Erythroblast (primary cell): ENCODE measurements around the gene PRICKLE2.

Source experiments
- DNase-seq, 2 experiments: peaks; one replicate each; lab custom pipeline; 2025; lab: John Stamatoyannopoulos, UW
- GATA1 ChIP-seq: IDR thresholded peaks from 2 replicates; pipeline ENCODE4 v1.6.1; 2011; ENCODE audit warnings: low read depth, mild to moderate bottlenecking, control low read depth, low read length, moderate library complexity
- POLR2A ChIP-seq: IDR thresholded peaks from 2 replicates; pipeline ENCODE4 v1.6.1; 2011; ENCODE audit warnings: mild to moderate bottlenecking, low read length

The PRICKLE2 gene

DNA sequence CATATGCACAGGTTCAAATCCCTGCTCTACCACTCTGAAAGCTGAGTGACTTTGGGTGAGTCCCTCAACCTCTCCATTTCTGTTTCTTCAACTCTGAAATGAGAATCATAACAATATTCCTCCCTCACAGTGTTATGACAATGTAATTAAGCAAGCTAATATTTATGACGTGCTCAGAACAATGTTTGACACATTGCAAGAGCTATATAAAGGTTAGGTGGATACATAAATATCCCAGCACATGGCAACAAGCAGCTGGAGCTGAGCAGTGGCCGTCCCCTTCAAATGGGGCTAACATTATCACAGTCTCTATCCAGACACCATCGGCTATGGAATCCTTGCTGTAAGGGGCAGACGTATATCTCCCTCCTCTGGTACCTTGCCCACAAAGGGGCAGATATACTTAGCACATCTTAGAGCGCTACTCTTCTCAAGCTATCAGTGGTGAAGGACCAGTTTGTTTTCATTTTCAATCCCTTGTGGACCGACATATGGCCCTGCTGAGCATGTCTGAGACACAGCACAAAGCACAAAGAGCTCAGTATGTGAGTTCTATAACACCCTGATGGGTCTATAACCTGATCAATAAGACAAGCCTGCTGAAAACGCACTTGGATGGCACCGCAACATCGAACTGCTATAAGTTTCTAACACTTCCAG lies 80.9 kb downstream of the PRICKLE2 start:
- DNase-seq, result no peak
- no peak for TF ChIP-seq POLR2A
- no peak for TF ChIP-seq GATA1

DNA sequence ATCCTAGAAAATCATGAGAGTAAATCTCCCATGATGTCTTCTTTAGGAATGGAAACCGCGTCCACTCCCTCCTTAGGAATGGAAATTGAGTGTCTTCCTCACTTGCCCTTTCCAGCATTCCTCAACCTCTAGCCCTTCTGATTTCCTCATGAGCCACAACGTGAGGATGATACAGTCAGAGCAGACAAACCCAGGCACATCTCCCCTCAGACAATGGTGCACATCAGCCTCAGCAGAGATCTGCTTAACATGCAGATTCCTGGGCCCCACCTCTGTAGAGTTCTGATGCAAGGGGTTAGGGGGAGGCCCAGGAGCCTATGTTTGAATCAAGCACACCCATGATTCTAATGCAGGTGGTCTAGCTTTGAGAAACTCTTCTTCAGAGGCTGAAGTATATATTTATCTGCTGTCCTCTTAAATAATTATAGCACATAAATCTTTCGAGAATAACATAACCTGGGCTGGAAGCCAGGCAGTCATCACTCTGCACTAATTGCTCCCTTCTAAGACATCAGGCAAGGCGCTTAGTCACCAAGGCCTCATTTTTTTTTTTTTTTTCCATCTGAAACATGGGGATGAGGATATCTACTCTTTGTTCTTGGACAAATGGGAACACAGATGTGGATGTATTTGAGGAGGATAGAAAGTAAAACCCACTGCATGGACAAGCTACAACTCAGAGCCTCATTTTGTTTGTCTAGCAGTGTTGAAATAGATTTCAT lies 81.7 kb downstream of the PRICKLE2 start:
- no peak for DNase-seq

GRCh38 chr3:64141476-64141875 lies 83.8 kb downstream of the PRICKLE2 start:
- no peak for DNase-seq
- TF ChIP-seq POLR2A (no peak), GATA1 (no peak)

More for the DNA sequence above, 81.7 kb downstream of the PRICKLE2 start:
- no peak for TF ChIP-seq GATA1
- no peak for TF ChIP-seq POLR2A

DNA sequence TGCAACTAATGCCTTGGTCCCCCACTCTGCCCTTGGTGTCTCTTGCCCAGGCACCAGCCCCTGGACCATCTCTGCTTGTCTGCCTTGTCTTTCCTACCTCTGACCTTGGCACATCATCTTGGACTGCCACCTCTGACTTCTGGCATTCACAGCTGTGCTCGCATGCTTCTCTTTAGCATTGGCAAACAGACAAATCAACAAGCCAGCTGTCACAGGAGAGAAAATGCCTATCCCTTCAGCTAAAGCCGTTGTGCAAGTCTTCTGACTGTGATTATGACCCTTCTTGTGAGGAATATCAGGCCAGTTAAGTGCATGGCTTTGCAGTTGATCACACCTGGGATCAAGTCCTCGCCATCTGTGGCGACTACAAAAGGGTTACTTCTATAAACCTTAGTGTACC lies 84.6 kb downstream of the PRICKLE2 start:
- DNase-seq, result no peak
- TF ChIP-seq GATA1 (no peak), POLR2A (no peak)

- TF ChIP-seq GATA1 (no peak), POLR2A (no peak)
- DNase-seq, result no peak
Measured at GRCh38 chr3:64138656-64139375, 86.5 kb downstream of the PRICKLE2 start.

GRCh38 chr3:64138046-64138445 lies 87.2 kb downstream of the PRICKLE2 start:
- no peak for TF ChIP-seq POLR2A
- no peak for TF ChIP-seq GATA1
- no peak for DNase-seq

GRCh38 chr3:64134882-64135281 lies 90.4 kb downstream of the PRICKLE2 start:
- TF ChIP-seq POLR2A (no peak), GATA1 (no peak)
- no peak for DNase-seq

DNA sequence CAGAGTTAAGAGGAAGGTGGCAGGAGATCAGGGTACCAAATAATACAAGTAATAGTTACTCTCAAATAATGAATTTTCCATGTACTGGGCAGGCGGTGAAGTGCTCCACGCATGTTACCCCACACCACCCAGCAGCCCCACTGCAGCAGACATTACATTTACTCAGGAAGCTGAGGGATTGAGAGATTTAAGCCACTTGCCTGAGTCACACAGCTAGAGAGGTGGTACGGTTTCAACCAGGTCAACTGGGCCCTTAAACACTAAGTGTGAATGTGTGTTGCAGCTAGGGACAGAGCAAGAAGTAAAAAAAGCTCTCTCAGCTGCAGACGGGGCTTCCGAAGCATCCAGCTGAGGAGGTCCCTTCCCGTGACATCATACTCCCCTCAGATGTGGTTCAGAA lies 91.3 kb downstream of the PRICKLE2 start:
- TF ChIP-seq POLR2A (no peak), GATA1 (no peak)
- no peak for DNase-seq

DNA sequence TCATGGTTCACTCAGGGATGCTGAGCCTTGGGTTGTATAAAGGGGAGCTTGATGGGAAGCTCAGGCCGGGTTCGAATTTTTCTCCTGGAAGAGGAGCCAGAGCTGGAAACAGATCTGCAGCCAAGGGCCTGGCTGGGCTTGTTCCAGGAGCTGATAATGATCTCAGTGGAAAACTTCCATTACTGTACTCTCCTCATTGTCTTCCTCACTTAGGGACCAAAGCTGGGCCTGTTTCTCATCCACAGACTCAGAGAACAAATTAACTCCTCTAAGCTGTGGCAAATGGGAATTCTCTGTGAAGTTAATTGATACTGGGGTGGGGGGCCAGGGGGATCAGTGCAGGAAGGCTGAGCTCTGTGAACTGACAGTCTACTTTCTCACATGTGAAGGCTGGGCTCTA lies 92.0 kb downstream of the PRICKLE2 start:
- no peak for TF ChIP-seq POLR2A
- no peak for TF ChIP-seq GATA1

GRCh38 chr3:64131725-64132469 lies 93.4 kb downstream of the PRICKLE2 start:
- TF ChIP-seq GATA1, result no peak
- no peak for TF ChIP-seq POLR2A
- DNase-seq, result no peak

More for the DNA sequence above, 92.0 kb downstream of the PRICKLE2 start:
- no peak for DNase-seq

- TF ChIP-seq POLR2A (no peak), GATA1 (no peak)
- no peak for DNase-seq
Measured at GRCh38 chr3:64130436-64130835, 94.8 kb downstream of the PRICKLE2 start.

- DNase-seq, result no peak
- TF ChIP-seq POLR2A, result no peak
- TF ChIP-seq GATA1, result no peak
Measured at GRCh38 chr3:64129581-64129980, 95.7 kb downstream of the PRICKLE2 start.

DNA sequence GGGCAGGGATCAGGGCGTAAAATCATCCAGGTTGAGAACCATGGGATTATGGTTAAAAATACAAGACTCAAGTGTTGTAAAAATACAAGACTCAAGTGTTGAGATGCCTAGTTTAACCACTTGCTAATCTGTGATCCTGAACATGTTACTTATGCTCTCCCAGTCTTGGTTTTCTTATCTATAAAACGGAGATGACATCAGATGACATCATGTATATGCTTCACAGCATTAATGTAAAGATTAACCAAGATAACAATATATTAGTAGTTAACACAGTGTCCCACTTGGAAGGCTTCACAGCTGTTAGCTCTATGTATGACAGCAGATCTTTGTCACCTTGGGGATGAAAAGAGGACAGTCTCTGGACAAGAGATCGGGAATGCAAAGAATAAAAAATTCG lies 96.2 kb downstream of the PRICKLE2 start:
- TF ChIP-seq GATA1 (no peak), POLR2A (no peak)
- no peak for DNase-seq
